Urinary bladder (tissue), 2 donors: ENCODE data around the gene TMEM87B. TPM values are rescaled to one million over a fixed set of nuclear protein-coding genes. Genes with fewer than 3 reads are reported as not detected.

Experiments
- polyA plus RNA-seq: library from polyadenylated mRNA; stranded (reverse); fragments of 200-250 nt; gene quantifications from one replicate; pipeline ENCODE4 v1.2.3, GENCODE V29; 2013
- total RNA-seq: library from RNA; depleted of rRNA; stranded (reverse); fragments of >200 nt; gene quantifications from one replicate; pipeline ENCODE4 v1.2.3, GENCODE V29; 2014
- donor health status: healthy.

Gene TMEM87B
- total and polyA plus RNA-seq, 2 donors = 13.5 to 44.3 TPM

Other genes with a start within 250 kb of the TMEM87B start
- 71.1 TPM for gene ANAPC1, start 171.1 kb upstream of the TMEM87B start, total RNA-seq
- gene ANAPC1, start 171.1 kb upstream of the TMEM87B start, polyA plus RNA-seq = 12.4 TPM
- 17.6 TPM for gene MERTK, start 156.7 kb upstream of the TMEM87B start, total RNA-seq
- gene MERTK, start 156.7 kb upstream of the TMEM87B start, polyA plus RNA-seq = 16.1 TPM
- 4.4 TPM for gene FBLN7, start 83.1 kb downstream of the TMEM87B start, total RNA-seq
- 5.0 TPM for gene FBLN7, start 83.1 kb downstream of the TMEM87B start, polyA plus RNA-seq
- 26.3 TPM for gene ZC3H8, start 199.8 kb downstream of the TMEM87B start, total RNA-seq
- 5.4 TPM for gene ZC3H8, start 199.8 kb downstream of the TMEM87B start, polyA plus RNA-seq
- 18.4 TPM for gene ZC3H6, start 220.3 kb downstream of the TMEM87B start, total RNA-seq
- 3.3 TPM for gene ZC3H6, start 220.3 kb downstream of the TMEM87B start, polyA plus RNA-seq